ENCODE results near the gene GTF2H4.
"Not testable (repeated sequence)": the region's sequence is repeated elsewhere in the genome, so short reads cannot be mapped to it uniquely, and the experiment has no call there.

The GTF2H4 gene

GRCh38 chr6:30862156-30862875, 45.7 kb upstream of the GTF2H4 start:
- H3K27ac ChIP-seq (ENCODE audit: low read depth, low read length) = no peak overlapping the region
- peaks cover 8% of the 10 kb centered on the region; the same call in 1 of the 2 replicates for H3K9me3 ChIP-seq (ENCODE audit: control insufficient read depth, insufficient read depth, low read length)

GRCh38 chr6:30864325-30864724, 43.7 kb upstream of the GTF2H4 start:
- H3K9me3 ChIP-seq (ENCODE audit: control insufficient read depth, insufficient read depth, low read length) = peaks cover 8% of the 10 kb centered on the region; the same call in 1 of the 2 replicates
- no peaks in the 10 kb centered on the region for H3K9me2 ChIP-seq (replicated peaks; ENCODE audit: control insufficient read depth, low read length)
- no peaks in the 10 kb centered on the region for H4K20me1 ChIP-seq (ENCODE audit: control insufficient read depth, insufficient read depth, low read depth, low read length)
- H3K4me2 ChIP-seq (ENCODE audit: low read length) = no peak overlapping the region
- no peak overlapping the region for H3K4me3 ChIP-seq (ENCODE audit: low read length)
- TF ChIP-seq CTCF (IDR thresholded peaks at IDR 0.05; ENCODE audit: low read depth, low read length, poor library complexity, severe bottlenecking) = no peak
- TF ChIP-seq EZH2phosphoT487 (IDR thresholded peaks at IDR 0.05; ENCODE audit: borderline replicate concordance, low read length) = no peak
- no peaks in the 10 kb centered on the region for H3F3A ChIP-seq (ENCODE audit: control insufficient read depth, insufficient read depth)
- H3K27me3 ChIP-seq (ENCODE audit: control insufficient read depth, low read length) = peaks cover 3% of the 10 kb centered on the region; the same call in 1 of the 2 replicates
- H3K4me1 ChIP-seq (ENCODE audit: control insufficient read depth, low read length) = no peaks in the 10 kb centered on the region
- no peaks in the 10 kb centered on the region for H3K36me3 ChIP-seq (ENCODE audit: control insufficient read depth, low read length)
- H3K79me2 ChIP-seq (ENCODE audit: control insufficient read depth, low read length) = no peaks in the 10 kb centered on the region
- H3K27ac ChIP-seq (ENCODE audit: low read depth, low read length) = no peak overlapping the region

More at GRCh38 chr6:30862156-30862875, 45.7 kb upstream of the GTF2H4 start:
- Histone ChIP-seq H3F3A (ENCODE audit: control insufficient read depth, insufficient read depth) (no peaks in the 10 kb centered on the region), H4K20me1 (ENCODE audit: control insufficient read depth, insufficient read depth, low read depth, low read length) (no peaks in the 10 kb centered on the region), H3K4me2 (ENCODE audit: low read length) (no peak overlapping the region), H3K36me3 (ENCODE audit: control insufficient read depth, low read length) (no peaks in the 10 kb centered on the region), H3K79me2 (ENCODE audit: control insufficient read depth, low read length) (no peaks in the 10 kb centered on the region), H3K27me3 (ENCODE audit: control insufficient read depth, low read length) (peaks cover 3% of the 10 kb centered on the region; the same call in 1 of the 2 replicates), H3K4me1 (ENCODE audit: control insufficient read depth, low read length) (peaks cover 7% of the 10 kb centered on the region), H3K9me2 (replicated peaks; ENCODE audit: control insufficient read depth, low read length) (no peaks in the 10 kb centered on the region), H3K4me3 (ENCODE audit: low read length) (no peak overlapping the region)
- TF ChIP-seq EZH2phosphoT487 (IDR thresholded peaks at IDR 0.05; ENCODE audit: borderline replicate concordance, low read length) = no peak
- no peak for TF ChIP-seq CTCF (IDR thresholded peaks at IDR 0.05; ENCODE audit: low read depth, low read length, poor library complexity, severe bottlenecking)

- not testable (repeated sequence) for H3K4me1 ChIP-seq (ENCODE audit: control insufficient read depth, low read length); H3K27me3 ChIP-seq (ENCODE audit: control insufficient read depth, low read length)
Observed at GRCh38 chr6:30869241-30869749, 38.7 kb upstream of the GTF2H4 start.

GRCh38 chr6:30870546-30870945, 37.5 kb upstream of the GTF2H4 start:
- no peak for TF ChIP-seq CTCF (IDR thresholded peaks at IDR 0.05; ENCODE audit: low read depth, low read length, poor library complexity, severe bottlenecking)
- no peak for TF ChIP-seq EZH2phosphoT487 (IDR thresholded peaks at IDR 0.05; ENCODE audit: borderline replicate concordance, low read length)
- no peak overlapping the region for H3K27ac ChIP-seq (ENCODE audit: low read depth, low read length)
- no peaks in the 10 kb centered on the region for H3K36me3 ChIP-seq (ENCODE audit: control insufficient read depth, low read length)

More at GRCh38 chr6:30869241-30869749, 38.7 kb upstream of the GTF2H4 start:
- H3K9me2 ChIP-seq (replicated peaks; ENCODE audit: control insufficient read depth, low read length); H3K4me2 ChIP-seq (ENCODE audit: low read length); H3K36me3 ChIP-seq (ENCODE audit: control insufficient read depth, low read length); H3F3A ChIP-seq (ENCODE audit: control insufficient read depth, insufficient read depth); H3K79me2 ChIP-seq (ENCODE audit: control insufficient read depth, low read length); H4K20me1 ChIP-seq (ENCODE audit: control insufficient read depth, insufficient read depth, low read depth, low read length); H3K4me3 ChIP-seq (ENCODE audit: low read length); H3K9me3 ChIP-seq (ENCODE audit: control insufficient read depth, insufficient read depth, low read length); H3K27ac ChIP-seq (ENCODE audit: low read depth, low read length): not testable (repeated sequence)

More at GRCh38 chr6:30870546-30870945, 37.5 kb upstream of the GTF2H4 start:
- no peaks in the 10 kb centered on the region for H3K79me2 ChIP-seq (ENCODE audit: control insufficient read depth, low read length)
- no peaks in the 10 kb centered on the region for H3F3A ChIP-seq (ENCODE audit: control insufficient read depth, insufficient read depth)
- H3K9me3 ChIP-seq (ENCODE audit: control insufficient read depth, insufficient read depth, low read length) = peaks cover 5% of the 10 kb centered on the region
- H3K27me3 ChIP-seq (ENCODE audit: control insufficient read depth, low read length) = no peaks in the 10 kb centered on the region
- H3K4me3 ChIP-seq (ENCODE audit: low read length) = no peak overlapping the region
- H4K20me1 ChIP-seq (ENCODE audit: control insufficient read depth, insufficient read depth, low read depth, low read length) = no peaks in the 10 kb centered on the region
- H3K9me2 ChIP-seq (replicated peaks; ENCODE audit: control insufficient read depth, low read length) = no peaks in the 10 kb centered on the region
- no peaks in the 10 kb centered on the region for H3K4me1 ChIP-seq (ENCODE audit: control insufficient read depth, low read length)
- no peak overlapping the region for H3K4me2 ChIP-seq (ENCODE audit: low read length)
